Liver (tissue), 3 donors: ENCODE data around the gene DPH5.

Source experiments
- TAF1 ChIP-seq: conservative IDR thresholded peaks from 2 replicates; pipeline ENCODE4 v1.6.1; 2016; ENCODE audit warnings: antibody characterized with exemption, mild to moderate bottlenecking
- TF ChIP-seq, protein P1 (sequence below): fragments of 150-350 bp; IDR thresholded peaks from 2 replicates; pipeline ENCODE4 v1.5.1; 2017; ENCODE audit warnings: improper control_type of control experiment, low read depth, low read length; ENCODE audit not compliant: missing input control
- donor health status: healthy.
- donor health status: healthy.

GRCh38 chr1:101002551-101002950 lies 23.0 kb downstream of the DPH5 start:
- TF ChIP-seq, protein P1, sequence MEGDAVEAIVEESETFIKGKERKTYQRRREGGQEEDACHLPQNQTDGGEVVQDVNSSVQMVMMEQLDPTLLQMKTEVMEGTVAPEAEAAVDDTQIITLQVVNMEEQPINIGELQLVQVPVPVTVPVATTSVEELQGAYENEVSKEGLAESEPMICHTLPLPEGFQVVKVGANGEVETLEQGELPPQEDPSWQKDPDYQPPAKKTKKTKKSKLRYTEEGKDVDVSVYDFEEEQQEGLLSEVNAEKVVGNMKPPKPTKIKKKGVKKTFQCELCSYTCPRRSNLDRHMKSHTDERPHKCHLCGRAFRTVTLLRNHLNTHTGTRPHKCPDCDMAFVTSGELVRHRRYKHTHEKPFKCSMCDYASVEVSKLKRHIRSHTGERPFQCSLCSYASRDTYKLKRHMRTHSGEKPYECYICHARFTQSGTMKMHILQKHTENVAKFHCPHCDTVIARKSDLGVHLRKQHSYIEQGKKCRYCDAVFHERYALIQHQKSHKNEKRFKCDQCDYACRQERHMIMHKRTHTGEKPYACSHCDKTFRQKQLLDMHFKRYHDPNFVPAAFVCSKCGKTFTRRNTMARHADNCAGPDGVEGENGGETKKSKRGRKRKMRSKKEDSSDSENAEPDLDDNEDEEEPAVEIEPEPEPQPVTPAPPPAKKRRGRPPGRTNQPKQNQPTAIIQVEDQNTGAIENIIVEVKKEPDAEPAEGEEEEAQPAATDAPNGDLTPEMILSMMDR, result no peak
- no peak for TF ChIP-seq TAF1
